ENCODE measurements around the gene METTL8.
A peak's percentile ranks its signal among the peaks of the same experiment; 100 is the strongest.
"Not testable (repeated sequence)": the region's sequence is repeated elsewhere in the genome, so short reads cannot be mapped to it uniquely, and the experiment has no call there.

The METTL8 gene

GRCh38 chr2:171431677-171432167 is 2.1 kb downstream of the METTL8 start:
- peak in 1 of 10 donors; percentile 73 for DNase-seq
- intact Hi-C loops (cut with DNase I), result loop anchor here (5.0 kb wide), 1 partner anchor 459 kb away; no protein-coding TSS in a partner anchor

GRCh38 chr2:171430516-171431410 is 3.0 kb downstream of the METTL8 start:
- no peak for DNase-seq
- intact Hi-C loops (cut with DNase I), result loop anchor here (5.0 kb wide), 1 partner anchor 458 kb away; no protein-coding TSS in a partner anchor

GRCh38 chr2:171422710-171423495 is 10.9 kb downstream of the METTL8 start:
- intact Hi-C loops (cut with DNase I); DNase-seq: not testable (repeated sequence)

GRCh38 chr2:171420728-171421563 is 12.8 kb downstream of the METTL8 start:
- DNase-seq, result no peak
- intact Hi-C loops (cut with DNase I), result no loop called here

GRCh38 chr2:171419333-171419732 is 14.5 kb downstream of the METTL8 start:
- intact Hi-C loops (cut with DNase I), result no loop called here
- no peak for DNase-seq

GRCh38 chr2:171416009-171416926 is 17.5 kb downstream of the METTL8 start:
- intact Hi-C loops (cut with DNase I), result loop anchor here (1.0 to 2.0 kb wide), 3 partner anchors 255 to 487 kb away; partner anchors contain the start of genes GORASP2 and TLK1
- DNase-seq, result peak; percentile 75 to 98 (median 90)

- intact Hi-C loops (cut with DNase I); DNase-seq: not testable (repeated sequence)
These were observed 19.1 kb downstream of the METTL8 start for GRCh38 chr2:171414645-171415044.

- intact Hi-C loops (cut with DNase I), result no loop called here
- DNase-seq, result no peak
These were observed 21.1 kb downstream of the METTL8 start for GRCh38 chr2:171412571-171413175.

GRCh38 chr2:171411791-171412483 is 21.9 kb downstream of the METTL8 start:
- intact Hi-C loops (cut with DNase I), result no loop called here
- DNase-seq, result no peak

GRCh38 chr2:171411214-171411613 is 22.6 kb downstream of the METTL8 start:
- intact Hi-C loops (cut with DNase I), result no loop called here
- DNase-seq, result no peak

- intact Hi-C loops (cut with DNase I), result no loop called here
- DNase-seq, result no peak
These were observed 23.2 kb downstream of the METTL8 start for GRCh38 chr2:171410624-171411023.

GRCh38 chr2:171410101-171410500 is 23.7 kb downstream of the METTL8 start:
- DNase-seq, result no peak
- intact Hi-C loops (cut with DNase I), result no loop called here

- intact Hi-C loops (cut with DNase I), result no loop called here
- no peak for DNase-seq
These were observed 24.3 kb downstream of the METTL8 start for GRCh38 chr2:171409436-171409971.

GRCh38 chr2:171407676-171408044 is 26.1 kb downstream of the METTL8 start:
- no peak for DNase-seq
- intact Hi-C loops (cut with DNase I), result no loop called here

GRCh38 chr2:171407030-171407675 is 26.6 kb downstream of the METTL8 start:
- DNase-seq, result no peak
- intact Hi-C loops (cut with DNase I), result no loop called here

- intact Hi-C loops (cut with DNase I), result no loop called here
- DNase-seq, result no peak
These were observed 27.7 kb downstream of the METTL8 start for GRCh38 chr2:171406044-171406443.

GRCh38 chr2:171405546-171405945 is 28.2 kb downstream of the METTL8 start:
- DNase-seq, result no peak
- intact Hi-C loops (cut with DNase I), result no loop called here

Data from posterior cingulate gyrus (tissue), 11 donors.